HepG2 (cell line): Measurements from ENCODE around the gene OGFOD3. TPM values are rescaled to one million over a fixed set of nuclear protein-coding genes. Genes with fewer than 3 reads are reported as not detected.

ENCODE experiments used
- FOXA3 ChIP-seq: IDR thresholded peaks from 2 replicates; pipeline ENCODE4 v1.6.1; 2016; ENCODE audit warnings: missing genetic modification reagents, missing compliant biosample characterization
- HNF1B ChIP-seq: sonication (generic); formaldehyde crosslinking; IDR thresholded peaks from 2 replicates; pipeline ENCODE4 v1.5.1; 2020; ENCODE audit warnings: mild to moderate bottlenecking, moderate library complexity, missing genetic modification reagents
- NFATC3 ChIP-seq: sonication (generic); formaldehyde crosslinking; IDR thresholded peaks from 2 replicates; pipeline ENCODE4 v1.5.1; 2020; ENCODE audit warnings: mild to moderate bottlenecking, missing genetic modification reagents
- PRDM10 ChIP-seq: sonication (generic); formaldehyde crosslinking; IDR thresholded peaks from 2 replicates; pipeline ENCODE4 v1.4.0; 2020; ENCODE audit warnings: low read depth, missing genetic modification reagents
- SALL1 ChIP-seq: sonication (generic); formaldehyde crosslinking; IDR thresholded peaks from 2 replicates; pipeline ENCODE4 v1.8.0; 2022; ENCODE audit warnings: mild to moderate bottlenecking, missing genetic modification reagents
- SETDB1 ChIP-seq: sonication (generic); formaldehyde crosslinking; IDR thresholded peaks from 2 replicates; pipeline ENCODE4 v1.5.1; 2020; ENCODE audit warnings: missing genetic modification reagents, mild to moderate bottlenecking, borderline replicate concordance
- SNAI1 ChIP-seq: sonication (generic); formaldehyde crosslinking; IDR thresholded peaks from 2 replicates; pipeline ENCODE4 v1.5.0; 2020; ENCODE audit warnings: mild to moderate bottlenecking, missing genetic modification reagents, borderline replicate concordance
- ZBTB1 ChIP-seq: sonication (generic); formaldehyde crosslinking; IDR thresholded peaks from 2 replicates; pipeline ENCODE4 v1.4.0; 2020; ENCODE audit warnings: missing genetic modification reagents, borderline replicate concordance
- ZNF138 ChIP-seq: sonication (generic); formaldehyde crosslinking; IDR thresholded peaks from 2 replicates; pipeline ENCODE4 v1.5.0; 2020; ENCODE audit warnings: mild to moderate bottlenecking, low read depth, missing genetic modification reagents
- ZNF18 ChIP-seq: sonication (generic); formaldehyde crosslinking; IDR thresholded peaks from 2 replicates; pipeline ENCODE4 v1.8.0; 2022; ENCODE audit warnings: mild to moderate bottlenecking, missing genetic modification reagents; ENCODE audit not compliant: insufficient replicate concordance
- ZNF225 ChIP-seq: sonication (generic); formaldehyde crosslinking; IDR thresholded peaks from 2 replicates; pipeline ENCODE4 v1.4.0; 2020; ENCODE audit warnings: mild to moderate bottlenecking, missing genetic modification reagents
- ZNF292 ChIP-seq: sonication (generic); formaldehyde crosslinking; IDR thresholded peaks from 2 replicates; pipeline ENCODE4 v1.8.1; 2022; ENCODE audit warnings: mild to moderate bottlenecking, low read depth, missing genetic modification reagents, borderline replicate concordance
- ZNF337 ChIP-seq: sonication (generic); formaldehyde crosslinking; IDR thresholded peaks from 2 replicates; pipeline ENCODE4 v1.5.1; 2020; ENCODE audit warnings: missing genetic modification reagents, low read depth, mild to moderate bottlenecking, borderline replicate concordance
- ZSCAN30 ChIP-seq: sonication (generic); formaldehyde crosslinking; IDR thresholded peaks from 2 replicates; pipeline ENCODE4 v1.5.0; 2020; ENCODE audit warnings: mild to moderate bottlenecking, missing genetic modification reagents
- polyA plus RNA-seq, 8 experiments: library from polyadenylated mRNA; depleted of rRNA in 3 of 8; stranded (reverse) in 7 of 8; unstranded in 1 of 8; fragments of >200 nt; fragmentation: Illumina TruSeq in 4 of 8; extraction: Trizol in 4 of 8; gene quantifications; 2 replicates each; pipeline versions ENCODE4 v1.2.1 to v1.2.3, GENCODE V29; 2011 to 2016; ENCODE audit warnings: low read depth in 4 of 8, missing spikeins in 1 of 8, mixed read lengths in 1 of 8; ENCODE audit not compliant: insufficient read depth in 1 of 8
- total RNA-seq, 5 experiments: library from RNA; depleted of rRNA; stranded (reverse); fragments of >200 nt; fragmentation: Illumina TruSeq; extraction: Trizol; gene quantifications; 2 replicates each; pipeline ENCODE4 v1.2.3, GENCODE V29; 2016; ENCODE audit warnings: low read depth in 1 of 5
- TF ChIP-seq, protein P1 (sequence below): sonication (generic); formaldehyde crosslinking; IDR thresholded peaks from 2 replicates; pipeline ENCODE4 v1.5.0; 2020; ENCODE audit warnings: missing genetic modification reagents
- TF ChIP-seq, protein P2 (sequence below): sonication (generic); formaldehyde crosslinking; IDR thresholded peaks from 2 replicates; pipeline ENCODE4 v1.4.0; 2020; ENCODE audit warnings: missing genetic modification reagents

Gene OGFOD3
- total and polyA plus RNA-seq, 2 of the 13 experiments (the other 11 are each of a cell fraction or from before 2014, with no cell fraction given) = 40.0 to 42.1 TPM

DNA sequence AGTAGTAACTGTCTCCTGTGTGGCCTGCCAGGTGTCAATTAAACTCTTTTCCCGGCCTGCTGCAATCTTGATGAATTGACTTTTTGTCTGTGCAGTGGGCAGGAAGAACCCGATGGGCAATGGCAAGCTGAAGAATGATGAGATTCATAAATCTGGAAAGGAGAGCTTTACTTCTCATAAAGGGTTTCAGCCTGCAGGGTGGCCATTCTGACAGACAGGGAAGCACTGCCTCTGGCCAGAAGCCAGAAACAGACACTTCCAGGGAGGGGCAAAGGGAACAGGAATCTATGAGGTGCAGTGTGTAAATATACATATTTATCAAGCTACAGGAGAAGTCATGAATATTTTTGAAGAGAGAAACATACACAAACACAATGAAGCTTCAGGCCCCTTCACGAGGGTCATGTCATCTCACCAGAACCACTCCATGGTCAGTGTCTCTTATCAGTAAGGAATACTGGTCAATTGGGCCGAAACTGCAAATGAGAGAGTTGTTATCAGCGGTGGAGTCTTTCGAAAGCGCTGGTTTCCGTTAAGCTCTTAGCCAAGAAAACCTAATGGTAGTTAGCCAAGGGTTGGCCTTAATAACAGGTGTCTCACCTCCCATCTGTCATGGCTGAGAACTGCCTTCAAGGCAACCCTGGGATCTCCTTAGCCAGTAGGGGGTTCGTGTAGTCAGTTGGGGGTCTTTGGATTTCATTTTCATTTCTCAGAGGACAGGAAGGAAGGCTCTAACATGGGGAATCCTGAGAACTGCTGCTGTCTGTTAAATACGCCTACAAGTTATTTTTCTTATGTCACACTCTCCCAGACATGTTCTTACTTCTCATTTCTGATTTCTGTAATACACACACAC is 38.9 kb upstream of the OGFOD3 start (continued):
- TF ChIP-seq, protein P1, sequence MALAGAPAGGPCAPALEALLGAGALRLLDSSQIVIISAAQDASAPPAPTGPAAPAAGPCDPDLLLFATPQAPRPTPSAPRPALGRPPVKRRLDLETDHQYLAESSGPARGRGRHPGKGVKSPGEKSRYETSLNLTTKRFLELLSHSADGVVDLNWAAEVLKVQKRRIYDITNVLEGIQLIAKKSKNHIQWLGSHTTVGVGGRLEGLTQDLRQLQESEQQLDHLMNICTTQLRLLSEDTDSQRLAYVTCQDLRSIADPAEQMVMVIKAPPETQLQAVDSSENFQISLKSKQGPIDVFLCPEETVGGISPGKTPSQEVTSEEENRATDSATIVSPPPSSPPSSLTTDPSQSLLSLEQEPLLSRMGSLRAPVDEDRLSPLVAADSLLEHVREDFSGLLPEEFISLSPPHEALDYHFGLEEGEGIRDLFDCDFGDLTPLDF (CRISPR knock-in tag) = no peak
- TF ChIP-seq ZNF292 (CRISPR knock-in tag) = no peak
- TF ChIP-seq ZSCAN30 = no peak
- 0 out of 2 replicates have a peak, but pooled peaks have one; percentile 23 for TF ChIP-seq NFATC3 (CRISPR knock-in tag)
- TF ChIP-seq HNF1B (CRISPR knock-in tag) = peak; percentile 54; the same call in 1 of the 2 replicates
- 0 out of 2 replicates have a peak, but pooled peaks have one; percentile 36 for TF ChIP-seq SNAI1
- TF ChIP-seq SETDB1 = no peak
- TF ChIP-seq, protein P2, sequence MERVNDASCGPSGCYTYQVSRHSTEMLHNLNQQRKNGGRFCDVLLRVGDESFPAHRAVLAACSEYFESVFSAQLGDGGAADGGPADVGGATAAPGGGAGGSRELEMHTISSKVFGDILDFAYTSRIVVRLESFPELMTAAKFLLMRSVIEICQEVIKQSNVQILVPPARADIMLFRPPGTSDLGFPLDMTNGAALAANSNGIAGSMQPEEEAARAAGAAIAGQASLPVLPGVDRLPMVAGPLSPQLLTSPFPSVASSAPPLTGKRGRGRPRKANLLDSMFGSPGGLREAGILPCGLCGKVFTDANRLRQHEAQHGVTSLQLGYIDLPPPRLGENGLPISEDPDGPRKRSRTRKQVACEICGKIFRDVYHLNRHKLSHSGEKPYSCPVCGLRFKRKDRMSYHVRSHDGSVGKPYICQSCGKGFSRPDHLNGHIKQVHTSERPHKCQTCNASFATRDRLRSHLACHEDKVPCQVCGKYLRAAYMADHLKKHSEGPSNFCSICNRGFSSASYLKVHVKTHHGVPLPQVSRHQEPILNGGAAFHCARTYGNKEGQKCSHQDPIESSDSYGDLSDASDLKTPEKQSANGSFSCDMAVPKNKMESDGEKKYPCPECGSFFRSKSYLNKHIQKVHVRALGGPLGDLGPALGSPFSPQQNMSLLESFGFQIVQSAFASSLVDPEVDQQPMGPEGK (CRISPR knock-in tag) = no peak
- no peak for TF ChIP-seq ZNF18 (CRISPR knock-in tag)
- 0 out of 2 replicates have a peak, but pooled peaks have one; percentile 10 for TF ChIP-seq ZNF337 (CRISPR knock-in tag)
- no peak for TF ChIP-seq ZNF225 (CRISPR knock-in tag)
- peak; percentile 28; the same call in 1 of the 2 replicates for TF ChIP-seq FOXA3
- no peak for TF ChIP-seq ZNF138 (CRISPR knock-in tag)
- TF ChIP-seq ZBTB1 (CRISPR knock-in tag) = 0 out of 2 replicates have a peak, but pooled peaks have one; percentile 1
- TF ChIP-seq PRDM10 (CRISPR knock-in tag) = 0 out of 2 replicates have a peak, but pooled peaks have one; percentile 6
- peak; percentile 8; the same call in 1 of the 2 replicates for TF ChIP-seq SALL1 (CRISPR knock-in tag)
